Measurements from ENCODE around the gene RND2. TPM values are rescaled to one million over a fixed set of nuclear protein-coding genes. Genes with fewer than 3 reads are reported as not detected.

Gene RND2
- total and polyA plus RNA-seq, 9 of the 15 experiments (the other 6 are each of a cell fraction or from before 2014, with no cell fraction given): 0.15 to 1.9 (median 0.98) TPM

GRCh38 chr17:43062984-43063638 lies 38.1 kb downstream of the RND2 start:
- POLR2A ChIA-PET: interaction anchor here (0.8 to 1.4 kb wide), 3 partner anchors 12 to 253 kb away, joined by 3 to 4 read pairs (median 3); partner anchors contain the start of gene BRCA1
- H2AFZ ChIP-seq (ENCODE audit: low read depth, low read length): no peak overlapping the region
- CTCF ChIA-PET (ENCODE audit: low intra/inter-chr PET ratio): no interaction called here
- H3K27me3 ChIP-seq (ENCODE audit: control insufficient read depth in 2 of 2, insufficient read depth in 2 of 2, low read length in 2 of 2): no peaks in the 10 kb centered on the region
- H3K4me2 ChIP-seq (ENCODE audit: insufficient read depth, low read length): no peak overlapping the region
- TF ChIP-seq ZNF253 (CRISPR knock-in tag; conservative IDR thresholded peaks at IDR 0.05): no peak
- no peak for TF ChIP-seq TFAP4 (CRISPR knock-in tag; IDR thresholded peaks at IDR 0.05; ENCODE audit: borderline replicate concordance)
- TF ChIP-seq DDX20 (tag; IDR thresholded peaks at IDR 0.05; ENCODE audit: low read depth): no peak
- TF ChIP-seq ZBTB9 (CRISPR knock-in tag; IDR thresholded peaks at IDR 0.05): no peak
- no peak for TF ChIP-seq PTBP1 (IDR thresholded peaks at IDR 0.05; ENCODE audit: low read depth, low read length)
- no peak for TF ChIP-seq KDM2B (CRISPR knock-in tag; IDR thresholded peaks at IDR 0.05)
- TF ChIP-seq CGGBP1 (CRISPR knock-in tag; IDR thresholded peaks at IDR 0.05): no peak
- TF ChIP-seq BRD9 (IDR thresholded peaks at IDR 0.05; ENCODE audit: low read depth, partially characterized antibody): no peak
- TF ChIP-seq ADNP (tag; IDR thresholded peaks at IDR 0.05): no peak
- no peak for TF ChIP-seq PCBP2 (IDR thresholded peaks at IDR 0.05; ENCODE audit: low read depth, low read length, poor library complexity, severe bottlenecking)
- TF ChIP-seq HINFP (tag; conservative IDR thresholded peaks at IDR 0.05; ENCODE audit: low read depth): no peak
- no peak for TF ChIP-seq IRF1 (CRISPR knock-in tag; IDR thresholded peaks at IDR 0.05; ENCODE audit: borderline replicate concordance)
- TF ChIP-seq HNRNPLL (IDR thresholded peaks at IDR 0.05; ENCODE audit: low read depth, low read length, poor library complexity, severe bottlenecking): no peak
- no peaks in the 10 kb centered on the region for H4K20me1 ChIP-seq (replicated peaks; ENCODE audit: control insufficient read depth, insufficient read depth, low read length)
- WGBS (ENCODE audit: insufficient coverage, low coverage, missing lambda C conversion rate): 95% methylated on average over 10 of the region's 10 CpGs
- TSS peak; percentile 21 for BruUV-seq (replicated peaks)
- FAIRE-seq (no peak), DNase-seq (ENCODE audit: extremely low read depth in 1 of 4, low spot score in 3 of 4) (no peak), ATAC-seq (no peak)
- no peak overlapping the region for H3K27ac ChIP-seq (ENCODE audit: extremely low read depth, low read depth, low read length)
- H3K79me2 ChIP-seq (ENCODE audit: control insufficient read depth, insufficient read depth, low read length): no peaks in the 10 kb centered on the region
- no peak overlapping the region for H3K4me3 ChIP-seq
- H3K9me3 ChIP-seq (replicated peaks; ENCODE audit: control insufficient read depth, insufficient read depth, low read depth, low read length): no peaks in the 10 kb centered on the region
- H3K4me1 ChIP-seq (replicated peaks in 1 of 2; ENCODE audit: control insufficient read depth in 2 of 2, insufficient read depth in 2 of 2, low read length in 2 of 2): no peaks in the 10 kb centered on the region
- no peak overlapping the region for H3K9ac ChIP-seq (ENCODE audit: insufficient read depth in 1 of 2, low read depth in 2 of 2, low read length in 2 of 2)
- no peaks in the 10 kb centered on the region for H3K9me1 ChIP-seq (ENCODE audit: control insufficient read depth, insufficient read depth, low read length)
- peaks cover 71% of the 10 kb centered on the region for H3K36me3 ChIP-seq (ENCODE audit: control insufficient read depth, insufficient read depth, low read length)
- intact Hi-C loops (cut with micrococcal nuclease) (no loop called here), in situ Hi-C loops (cut with MboI) (no loop called here)

Data from K562 (cell line).